Posterior cingulate gyrus (tissue), 11 donors: ENCODE measurements around the gene ABCC10.
"Not testable (repeated sequence)": the region's sequence is repeated elsewhere in the genome, so short reads cannot be mapped to it uniquely, and the experiment has no call there.

Experiments used
- DNase-seq, 10 donors: peaks; one replicate each; pipeline versions ENCODE4 v3.0.0 to v3.0.0-alpha.2; 2020 to 2021; ENCODE audit warnings: mixed read lengths in 3 of 10
- intact Hi-C: fragments of 100-400 bp; cut with DNase I; formaldehyde crosslinking; loops from one replicate; pipeline ENCODE4 v1.15.1; 2023

Gene ABCC10

DNA sequence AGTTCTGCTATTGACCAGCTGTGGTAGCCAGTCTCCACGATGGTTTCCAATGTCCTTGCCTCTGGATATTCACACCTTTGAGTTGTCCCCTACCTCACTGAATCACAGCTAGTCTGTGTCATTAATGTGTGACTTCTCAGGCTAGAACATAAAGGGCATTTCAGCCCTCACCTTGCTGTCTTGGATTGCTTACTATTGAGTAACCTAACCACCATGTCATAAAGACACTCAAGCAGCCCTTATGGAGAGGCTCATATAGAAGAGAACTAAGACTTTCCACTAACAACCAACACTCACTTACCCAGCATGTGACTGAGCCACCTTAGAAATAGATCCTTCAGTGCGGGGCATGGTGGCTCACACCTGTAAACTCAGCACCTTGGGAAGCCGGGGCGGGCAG, 19.1 kb upstream of the ABCC10 start:
- intact Hi-C loops, result no loop called here
- no peak for DNase-seq

DNA sequence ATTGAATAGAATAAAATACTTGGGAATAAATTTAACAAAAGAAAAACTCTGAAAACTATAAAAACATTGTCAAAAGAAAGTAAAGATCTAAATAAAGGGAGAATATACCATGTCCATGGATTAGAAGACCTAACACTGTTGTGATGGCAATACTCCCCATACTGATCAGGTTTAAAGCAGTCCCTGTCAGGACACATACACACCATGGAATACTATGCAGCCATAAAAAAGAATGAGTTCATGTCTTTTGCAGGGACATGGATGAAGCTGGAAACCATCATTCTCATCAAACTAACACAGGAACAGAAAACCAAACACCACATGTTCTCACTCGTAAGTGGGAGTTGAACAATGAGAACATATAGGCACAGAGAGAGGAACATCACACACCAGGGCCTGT, 16.6 kb upstream of the ABCC10 start:
- DNase-seq, intact Hi-C loops: not testable (repeated sequence)

DNA sequence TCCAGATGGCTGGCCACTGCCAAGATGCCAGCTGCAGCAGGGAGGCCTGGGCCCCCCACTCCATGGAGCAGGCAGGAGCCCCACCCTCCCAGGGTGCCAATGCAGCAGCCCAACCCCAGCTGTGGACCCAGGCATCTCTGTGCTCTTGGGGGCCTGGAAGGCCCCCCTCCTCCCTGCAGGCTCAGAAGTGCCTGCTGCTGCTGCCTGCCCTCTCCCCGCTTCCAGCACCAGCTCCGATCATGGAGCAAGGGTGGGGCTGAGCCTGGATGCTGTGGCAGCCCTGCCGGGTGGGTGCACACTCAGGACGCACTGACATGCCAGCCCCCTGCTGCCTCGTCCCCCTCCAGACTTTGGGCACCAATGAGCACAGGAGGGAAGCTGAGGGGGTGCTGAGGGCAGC, 14.8 kb upstream of the ABCC10 start:
- intact Hi-C loops, result no loop called here
- no peak for DNase-seq

DNA sequence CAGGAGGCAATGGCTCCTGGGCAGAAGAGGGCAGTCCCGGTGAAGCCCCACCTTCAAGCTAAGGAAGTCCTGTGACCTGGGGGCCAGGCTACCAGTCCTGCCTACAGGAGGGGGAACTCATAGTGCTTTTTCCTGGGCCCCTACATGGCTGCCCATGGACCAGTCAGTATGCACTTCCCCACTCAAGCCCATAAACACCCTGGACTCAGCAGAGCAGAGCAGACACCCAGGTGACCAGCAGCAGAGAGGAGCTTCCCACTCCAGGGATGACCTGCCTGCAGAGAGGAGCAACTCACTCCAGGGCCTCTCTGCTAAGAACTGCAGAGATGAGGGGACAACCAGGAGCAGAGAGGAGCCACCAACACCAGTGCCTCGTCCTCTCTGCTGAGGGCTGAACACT, 14.3 kb upstream of the ABCC10 start:
- DNase-seq, result no peak
- intact Hi-C loops, result no loop called here

DNA sequence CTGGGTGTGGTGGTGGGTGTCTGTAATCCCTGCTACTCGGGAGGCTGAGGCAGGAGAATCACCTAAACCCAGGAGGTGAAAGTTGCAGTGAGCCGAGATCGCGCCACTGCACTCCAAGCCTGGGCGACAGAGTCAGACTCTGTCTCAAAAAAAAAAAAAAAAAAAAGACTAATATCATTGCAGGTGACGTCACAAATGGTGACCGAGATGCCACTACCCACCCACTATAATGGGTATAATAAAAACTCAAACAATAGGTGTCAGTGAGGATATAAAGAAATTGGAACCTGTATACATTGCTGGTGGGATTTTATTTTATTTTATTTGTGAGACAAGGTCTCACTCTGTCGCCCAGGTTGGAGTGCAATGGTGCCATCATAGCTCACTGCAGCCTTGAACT, 12.1 kb upstream of the ABCC10 start:
- intact Hi-C loops, result not testable (repeated sequence)

DNA sequence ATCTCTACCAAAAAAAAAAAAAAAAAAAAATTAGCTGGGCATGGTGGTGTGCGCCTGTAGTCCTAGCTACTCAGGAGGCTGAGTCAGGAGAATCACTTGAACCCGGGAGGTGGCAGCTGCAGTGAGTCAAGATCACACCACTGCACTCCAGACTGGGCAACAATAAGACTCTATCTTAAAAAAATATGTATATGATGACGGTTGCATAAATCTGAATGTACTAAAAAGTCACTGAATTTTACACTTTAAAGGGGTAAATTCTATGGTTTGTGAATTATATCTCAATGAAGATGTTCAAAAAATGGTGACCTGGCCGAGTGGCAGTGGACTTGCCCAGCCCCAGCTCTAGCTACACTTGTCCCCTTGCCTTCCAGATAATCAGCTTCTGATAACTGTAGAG, 10.4 kb upstream of the ABCC10 start:
- intact Hi-C loops, result no loop called here

More for the DNA sequence above, 12.1 kb upstream of the ABCC10 start:
- not testable (repeated sequence) for DNase-seq

DNA sequence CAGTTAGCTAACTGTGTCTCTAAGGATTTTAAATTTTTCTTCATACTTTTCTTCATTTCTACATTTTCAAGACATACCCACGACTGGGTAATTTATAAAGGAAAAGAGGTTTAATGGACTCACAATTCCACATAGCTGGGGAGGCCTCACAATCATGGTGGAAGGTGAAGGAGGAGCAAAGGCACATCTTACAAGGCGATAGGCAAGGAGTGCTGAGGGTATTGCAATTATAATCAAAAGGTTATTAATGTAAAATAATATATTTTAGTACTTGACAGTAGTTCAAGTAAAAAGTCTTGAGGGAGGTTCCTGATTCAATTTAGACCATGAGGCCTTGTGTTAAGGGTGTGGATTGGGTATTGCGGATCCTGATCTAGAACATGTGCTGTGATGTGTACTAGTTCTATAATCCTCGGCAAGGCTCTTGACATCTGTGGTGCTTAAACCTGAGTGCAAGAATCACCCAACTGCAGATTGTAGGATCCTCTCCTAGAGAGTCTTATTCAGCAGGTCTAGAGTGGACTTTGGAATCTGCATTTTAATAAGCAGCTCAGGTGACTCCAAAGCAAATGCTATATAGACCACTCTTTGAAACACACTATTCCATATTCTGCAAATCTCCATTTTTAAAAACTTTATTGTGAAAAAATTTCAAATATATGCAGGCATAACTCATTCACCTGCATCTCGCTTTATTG, 7.2 kb upstream of the ABCC10 start:
- intact Hi-C loops, result loop anchor here (10.0 kb wide), 1 partner anchor 45 kb away; no protein-coding TSS in a partner anchor
- DNase-seq, result no peak

More for the DNA sequence above, 10.4 kb upstream of the ABCC10 start:
- DNase-seq, result no peak

DNA sequence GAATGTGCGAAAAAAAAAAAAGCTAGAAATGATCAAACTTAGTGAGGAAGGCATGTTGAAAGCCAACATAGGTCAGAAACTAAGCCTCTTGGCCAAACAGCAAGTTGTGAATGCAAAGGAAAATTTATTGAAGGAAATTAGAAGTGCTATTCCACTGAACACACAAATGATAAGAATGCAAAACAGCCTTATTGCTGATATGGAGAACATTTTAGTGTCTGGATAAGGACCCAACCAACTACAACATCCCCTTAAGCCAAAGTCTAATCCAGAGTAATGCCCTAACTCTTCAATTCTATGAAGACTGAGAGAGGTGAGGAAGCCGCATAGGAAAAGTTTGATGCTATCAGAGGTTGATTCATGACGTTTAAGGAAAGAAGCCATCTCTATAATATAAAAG, 5.5 kb upstream of the ABCC10 start:
- DNase-seq, result no peak
- intact Hi-C loops, result loop anchor here (10.0 kb wide), 1 partner anchor 47 kb away; no protein-coding TSS in a partner anchor

DNA sequence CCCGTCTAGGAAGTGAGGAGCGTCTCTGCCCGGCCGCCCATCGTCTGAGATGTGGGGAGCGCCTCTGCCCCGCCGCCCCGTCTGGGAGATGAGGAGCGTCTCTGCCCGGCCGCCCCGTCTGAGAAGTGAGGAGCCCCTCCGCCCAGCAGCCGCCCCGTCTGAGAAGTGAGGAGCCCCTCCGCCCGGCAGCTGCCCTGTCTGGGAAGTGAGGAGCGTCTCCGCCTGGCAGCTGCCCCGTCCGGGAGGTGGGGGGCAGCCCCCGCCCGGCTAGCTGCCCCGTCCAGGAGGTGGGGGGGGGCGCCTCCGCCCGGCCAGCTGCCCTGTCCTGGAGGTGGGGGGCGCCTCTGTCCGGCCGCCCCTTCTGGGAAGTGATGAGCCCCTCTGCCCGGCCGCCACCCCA, 2.3 kb upstream of the ABCC10 start:
- intact Hi-C loops, result loop anchor here (10.0 kb wide), 1 partner anchor 50 kb away; no protein-coding TSS in a partner anchor
- DNase-seq, result peak in 1 of 10 donors; percentile 48

DNA sequence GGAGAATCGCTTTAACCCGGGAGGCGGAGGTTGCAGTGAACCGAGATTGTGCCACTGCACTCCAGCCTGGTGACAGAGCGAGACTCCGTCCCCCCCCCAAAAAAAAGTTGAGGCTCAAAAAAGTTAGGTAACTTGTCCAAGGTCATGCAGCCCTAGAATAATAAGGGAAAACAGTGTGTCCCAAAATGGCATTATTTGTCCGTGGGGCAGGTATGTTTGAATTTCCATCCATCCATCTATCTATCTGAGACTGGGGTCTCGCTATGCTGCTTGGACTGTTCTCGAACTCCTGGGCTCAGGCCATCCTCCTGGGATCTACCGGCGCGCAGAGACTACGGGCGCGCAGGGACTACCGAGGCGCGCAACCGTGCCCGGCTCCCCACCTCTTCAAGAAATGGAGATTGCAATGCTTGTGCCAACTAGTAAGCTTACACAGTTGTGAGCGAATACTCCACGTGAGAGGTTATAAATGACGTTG, 374 bp upstream of the ABCC10 start:
- DNase-seq, result no peak
- intact Hi-C loops, result loop anchor here (10.0 kb wide), 1 partner anchor 52 kb away; no protein-coding TSS in a partner anchor

DNA sequence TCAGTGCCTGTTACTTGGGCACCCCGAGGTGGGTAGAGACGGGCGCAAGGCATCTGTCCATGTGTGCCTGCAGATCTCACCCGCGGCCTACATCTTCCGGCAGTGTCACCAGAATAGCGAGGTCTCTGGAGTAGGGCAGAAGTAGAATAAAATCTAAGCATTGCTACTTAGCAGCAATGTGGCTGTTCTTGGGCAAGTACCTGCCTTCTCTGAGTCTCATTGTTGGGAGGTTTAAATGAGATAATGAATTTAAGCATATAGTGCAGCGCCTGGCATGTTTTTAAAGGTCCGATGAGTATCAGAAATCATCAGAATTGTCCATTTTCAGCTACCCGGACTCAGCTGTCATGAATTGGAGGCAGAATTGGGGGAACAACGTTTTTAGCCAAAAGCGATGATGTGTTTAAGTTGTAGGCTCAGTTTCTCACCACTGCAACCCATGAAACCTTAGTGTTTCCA, 800 bp downstream of the ABCC10 start:
- intact Hi-C loops, result loop anchor here (10.0 kb wide), 1 partner anchor 53 kb away; no protein-coding TSS in a partner anchor
- no peak for DNase-seq

DNA sequence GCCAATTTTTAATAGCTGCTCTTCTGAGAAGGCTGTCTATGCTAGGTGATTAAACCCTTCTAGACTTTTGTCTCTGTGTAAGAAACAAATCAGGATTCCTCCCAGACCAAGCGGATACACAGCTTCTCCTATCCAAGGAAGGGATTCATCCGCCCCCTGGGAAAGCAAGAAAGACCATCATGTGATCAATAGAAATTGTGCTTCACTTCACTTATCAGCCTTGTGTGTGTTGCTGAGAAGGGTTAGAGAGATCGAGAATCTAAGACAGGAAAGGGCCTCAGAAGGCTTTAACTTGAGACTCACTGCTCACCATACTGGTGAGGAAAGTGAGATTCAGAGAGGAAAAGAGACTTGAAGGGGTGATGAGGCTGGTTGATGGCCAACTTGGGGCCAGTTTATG, 1.5 kb downstream of the ABCC10 start:
- intact Hi-C loops, result loop anchor here (10.0 kb wide), 1 partner anchor 54 kb away; no protein-coding TSS in a partner anchor

DNA sequence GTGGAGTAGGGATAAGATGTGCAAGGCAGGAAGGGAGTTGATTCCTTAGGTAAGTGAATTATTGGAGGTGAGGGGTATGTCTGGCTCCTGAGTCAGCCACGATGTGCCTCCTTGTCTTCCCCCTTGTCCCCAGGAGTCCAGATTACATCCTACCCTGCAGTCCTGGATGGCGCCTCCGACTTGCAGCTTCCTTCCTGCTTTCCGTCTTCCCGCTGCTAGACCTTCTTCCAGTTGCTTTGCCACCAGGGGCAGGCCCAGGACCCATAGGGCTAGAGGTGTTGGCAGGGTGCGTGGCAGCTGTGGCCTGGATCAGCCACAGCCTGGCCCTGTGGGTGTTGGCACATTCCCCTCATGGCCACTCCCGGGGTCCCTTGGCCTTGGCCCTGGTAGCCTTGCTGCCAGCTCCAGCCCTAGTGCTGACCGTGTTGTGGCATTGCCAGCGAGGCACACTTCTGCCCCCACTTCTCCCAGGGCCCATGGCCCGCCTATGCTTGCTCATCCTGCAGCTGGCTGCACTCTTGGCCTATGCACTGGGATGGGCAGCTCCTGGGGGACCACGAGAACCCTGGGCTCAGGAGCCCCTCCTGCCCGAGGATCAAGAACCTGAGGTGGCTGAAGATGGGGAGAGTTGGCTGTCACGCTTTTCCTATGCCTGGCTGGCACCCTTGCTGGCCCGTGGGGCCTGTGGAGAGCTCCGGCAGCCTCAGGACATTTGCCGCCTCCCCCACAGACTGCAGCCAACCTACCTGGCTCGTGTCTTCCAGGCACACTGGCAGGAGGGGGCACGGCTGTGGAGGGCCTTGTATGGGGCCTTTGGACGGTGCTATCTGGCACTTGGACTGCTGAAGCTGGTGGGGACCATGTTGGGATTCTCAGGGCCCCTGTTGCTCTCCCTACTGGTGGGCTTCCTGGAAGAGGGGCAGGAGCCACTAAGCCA, 4.9 kb downstream of the ABCC10 start:
- intact Hi-C loops, result no loop called here
- no peak for DNase-seq

More for the DNA sequence above, 1.5 kb downstream of the ABCC10 start:
- no peak for DNase-seq

DNA sequence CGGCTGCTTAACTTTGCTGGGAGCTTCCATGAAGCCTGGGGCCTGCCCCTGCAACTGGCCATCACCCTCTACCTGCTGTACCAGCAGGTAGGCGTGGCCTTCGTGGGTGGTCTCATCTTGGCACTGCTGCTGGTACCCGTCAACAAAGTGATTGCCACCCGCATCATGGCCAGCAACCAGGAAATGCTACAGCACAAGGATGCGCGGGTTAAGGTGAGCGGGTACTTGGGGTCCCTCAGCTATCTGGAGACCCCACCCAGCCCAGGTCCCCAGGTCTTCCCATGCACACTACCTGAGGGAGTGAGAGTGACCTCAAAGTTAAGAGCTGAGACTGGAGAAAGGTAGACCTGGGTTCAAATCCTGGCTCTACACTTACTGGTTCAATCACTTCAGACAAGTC, 5.8 kb downstream of the ABCC10 start:
- intact Hi-C loops, result no loop called here
- DNase-seq, result no peak

DNA sequence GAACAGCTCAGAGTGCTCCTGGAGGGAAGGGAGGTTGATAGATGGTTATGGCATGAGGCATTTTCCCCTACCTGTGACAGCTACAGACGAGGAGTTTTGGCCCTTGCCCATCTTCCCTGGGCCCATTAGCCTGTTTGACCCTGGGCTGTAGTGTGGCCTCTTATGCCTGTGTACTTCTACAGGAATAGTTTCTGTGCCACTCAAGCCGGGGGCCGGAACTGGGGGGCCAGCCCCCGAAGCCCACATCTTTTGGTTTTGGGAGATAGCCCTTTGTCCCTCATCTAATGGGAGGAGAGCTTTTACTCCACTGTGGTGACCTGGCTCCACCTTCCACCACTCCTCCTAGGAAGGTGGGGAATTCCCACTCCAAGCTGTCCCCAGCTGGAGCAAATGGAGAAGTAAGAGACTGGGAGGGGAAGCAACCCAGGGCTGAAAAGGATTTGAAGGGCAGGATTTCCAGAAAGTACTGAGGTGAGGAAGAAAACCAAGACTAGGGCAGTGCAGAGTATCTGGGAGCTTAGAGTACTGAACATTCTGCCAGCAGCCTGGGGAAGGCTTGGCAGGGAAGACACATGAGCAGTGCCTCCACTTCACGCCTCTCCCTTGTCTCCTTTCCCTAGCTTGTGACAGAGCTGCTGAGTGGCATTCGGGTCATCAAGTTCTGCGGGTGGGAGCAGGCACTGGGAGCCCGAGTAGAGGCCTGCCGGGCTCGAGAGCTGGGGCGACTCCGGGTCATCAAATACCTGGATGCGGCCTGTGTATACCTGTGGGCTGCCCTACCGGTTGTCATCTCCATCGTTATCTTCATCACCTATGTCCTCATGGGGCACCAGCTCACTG, 6.9 kb downstream of the ABCC10 start:
- DNase-seq, result no peak
- intact Hi-C loops, result no loop called here

DNA sequence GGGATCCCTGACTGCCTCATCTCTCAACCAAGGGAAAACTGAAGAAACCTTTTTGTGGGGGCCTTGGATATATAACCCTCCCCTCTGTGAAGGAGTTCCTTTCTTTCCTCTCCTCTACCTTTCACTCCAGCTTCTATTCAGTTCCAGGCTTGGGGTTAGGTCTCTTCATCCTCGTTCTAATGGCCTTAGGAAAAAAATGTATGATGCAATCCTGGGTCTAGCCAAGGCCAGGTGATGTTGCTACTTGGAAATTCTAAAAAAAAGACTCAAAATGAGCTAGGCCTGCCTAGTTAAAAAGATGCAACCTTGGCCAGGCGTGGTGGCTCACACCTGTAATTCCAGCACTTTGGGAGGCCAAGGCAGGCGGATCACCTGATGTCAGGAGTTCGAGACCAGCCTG, 7.6 kb downstream of the ABCC10 start:
- no peak for DNase-seq
- intact Hi-C loops, result no loop called here

DNA sequence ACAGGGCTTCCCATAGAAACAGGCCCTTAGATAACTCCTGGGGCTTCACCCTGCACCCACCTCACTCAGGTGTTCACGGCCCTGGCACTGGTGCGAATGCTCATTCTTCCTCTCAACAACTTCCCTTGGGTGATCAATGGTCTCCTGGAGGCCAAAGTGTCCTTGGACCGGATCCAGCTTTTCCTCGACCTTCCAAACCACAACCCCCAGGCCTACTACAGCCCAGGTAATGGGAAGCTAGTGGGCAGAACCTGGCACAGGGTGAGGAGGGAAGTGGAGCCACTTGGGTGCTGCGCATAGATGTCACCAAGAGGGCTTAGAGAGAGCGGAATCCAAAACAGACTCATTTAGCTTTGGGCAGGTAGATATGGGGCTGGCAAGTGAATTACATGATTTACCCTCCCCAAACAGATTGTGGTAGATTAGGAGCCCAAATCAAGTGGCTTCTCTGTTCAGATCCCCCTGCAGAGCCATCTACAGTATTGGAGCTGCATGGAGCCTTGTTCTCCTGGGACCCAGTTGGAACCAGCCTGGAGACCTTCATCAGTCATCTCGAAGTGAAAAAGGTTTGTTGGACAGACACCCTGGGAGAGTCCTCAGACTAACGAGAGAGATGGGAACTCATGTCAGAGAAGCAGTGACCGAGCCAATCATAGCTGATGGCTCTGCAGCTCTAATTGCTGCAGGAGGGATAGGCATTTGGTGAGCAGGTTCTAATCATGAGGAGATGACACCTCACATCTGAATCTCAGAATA, 8.5 kb downstream of the ABCC10 start:
- intact Hi-C loops, result no loop called here
- no peak for DNase-seq

DNA sequence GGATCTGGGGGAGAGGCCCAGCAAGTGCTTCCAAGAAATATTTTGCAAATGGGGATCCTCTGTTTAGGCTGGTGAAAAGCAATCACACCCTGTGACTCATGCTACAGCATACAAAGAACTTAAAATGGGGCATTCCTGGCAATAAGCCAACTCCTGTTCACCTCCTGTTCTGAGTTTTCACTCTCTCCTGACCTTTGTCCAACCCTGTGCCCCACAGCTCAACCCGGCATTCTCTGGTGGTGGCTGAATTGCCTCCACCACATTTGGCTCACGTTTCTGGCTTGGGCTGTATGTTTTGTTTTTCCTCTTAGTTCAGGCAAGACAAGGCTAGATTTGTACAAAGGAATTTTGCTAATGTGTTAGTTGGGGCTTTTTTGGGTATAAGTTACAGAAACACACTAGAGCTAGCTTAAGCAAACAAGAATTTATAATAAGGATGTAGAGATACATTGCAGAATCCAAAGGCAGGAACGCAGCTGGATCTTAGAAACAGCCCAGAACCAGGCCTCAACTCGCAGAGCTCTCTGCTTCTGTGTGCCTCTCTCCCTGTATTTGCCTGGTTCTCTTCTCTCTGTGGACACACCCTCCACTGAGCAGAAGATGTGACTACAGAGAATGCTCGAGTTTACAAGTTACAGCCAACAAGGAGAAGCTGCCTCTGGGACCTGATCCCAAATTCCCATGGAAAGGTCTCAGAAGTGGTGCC, 9.4 kb downstream of the ABCC10 start:
- intact Hi-C loops, result no loop called here
- DNase-seq, result no peak

DNA sequence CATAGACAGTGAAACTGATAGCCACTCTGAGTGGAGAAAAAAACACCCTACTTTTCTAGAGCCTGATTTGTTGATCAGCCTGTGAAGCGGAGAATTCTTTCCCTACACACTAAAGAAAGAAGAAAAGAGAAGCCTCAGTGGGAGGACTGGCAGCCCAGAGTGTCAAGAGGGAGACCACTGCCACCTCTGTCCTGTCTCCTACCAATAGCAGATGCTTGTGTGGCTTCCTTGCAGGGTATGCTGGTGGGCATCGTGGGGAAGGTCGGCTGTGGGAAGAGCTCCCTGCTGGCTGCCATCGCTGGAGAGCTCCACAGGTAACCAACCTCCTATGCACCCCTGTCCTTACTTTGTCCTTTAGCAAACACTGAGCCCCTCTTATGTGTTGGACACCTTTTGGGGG, 10.4 kb downstream of the ABCC10 start:
- intact Hi-C loops, result no loop called here
- DNase-seq, result no peak
